ENCODE data around the gene HSD17B2.

GRCh38 chr16:82074019-82074558 is 39.0 kb downstream of the HSD17B2 start:
- TF ChIP-seq EP300 (IDR thresholded peaks at IDR 0.05), result no peak
- no peak for TF ChIP-seq CTCF (IDR thresholded peaks at IDR 0.05)
- no peak for TF ChIP-seq POLR2A (IDR thresholded peaks at IDR 0.05)

Measured in tibial nerve (tissue), 4 donors.